ENCODE measurements around the gene ZNF532. TPM values are rescaled to one million over a fixed set of nuclear protein-coding genes. Genes with fewer than 3 reads are reported as not detected.

Gene ZNF532
- polyA plus RNA-seq, 3 donors: 0.76 to 18.5 (median 1.7) TPM

- H3K36me3 Mint-ChIP-seq: peaks cover 0 to 14% of the 10 kb centered on the region in 2 donors
- Histone ChIP-seq H2AFZ (ENCODE audit: insufficient read depth, low read depth, low read length, poor library complexity, severe bottlenecking) (no peak overlapping the region), H3K36me3 (replicated peaks in 1 of 2; ENCODE audit: control insufficient read depth in 1 of 2, insufficient read depth in 2 of 2, low read length in 2 of 2) (no peaks in the 10 kb centered on the region), H3K27ac (ENCODE audit: low read depth in 1 of 2, low read length in 2 of 2) (no peak overlapping the region), H3K4me3 (replicated peaks in 1 of 3; ENCODE audit: low read depth in 2 of 3, low read length in 3 of 3) (no peak overlapping the region), H3K9ac (ENCODE audit: insufficient read depth, low read length, poor library complexity, severe bottlenecking) (no peak overlapping the region), H3K9me3 (replicated peaks in 1 of 2; ENCODE audit: control insufficient read depth in 1 of 2, insufficient read depth in 1 of 2, low read length in 2 of 2) (no peaks in the 10 kb centered on the region), H3K79me2 (ENCODE audit: insufficient read depth, low read length) (no peaks in the 10 kb centered on the region), H3K4me1 (ENCODE audit: control insufficient read depth in 1 of 2, insufficient read depth in 2 of 2, low read length in 2 of 2) (peaks cover 8% of the 10 kb centered on the region in 2 donors), H4K20me1 (ENCODE audit: insufficient read depth, low read length) (no peaks in the 10 kb centered on the region), H3K4me2 (replicated peaks; ENCODE audit: extremely low read depth, low read length, poor library complexity, severe bottlenecking) (no peak overlapping the region), H3K27me3 (ENCODE audit: control insufficient read depth in 2 of 2, insufficient read depth in 2 of 2, low read length in 2 of 2) (peaks cover 24 to 26% of the 10 kb centered on the region in 2 donors)
- H3K4me1 Mint-ChIP-seq: peaks cover 21% of the 10 kb centered on the region
- intact Hi-C loops (cut with micrococcal nuclease): no loop called here
- H3K9me3 Mint-ChIP-seq: peaks cover 0 to 9% (median 2%) of the 10 kb centered on the region in 7 donors
- H3K27ac Mint-ChIP-seq: no peak overlapping the region
- 100% methylated on average over 2 of the region's 3 CpGs for WGBS (ENCODE audit: insufficient coverage)
- peaks cover 36 to 49% (median 40%) of the 10 kb centered on the region in 3 donors for H3K27me3 Mint-ChIP-seq (ENCODE audit: low read depth in 3 of 3)
- DNase-seq: no peak
- peak overlapping the region in 1 of 2 donors; percentile 46 for H3K4me3 Mint-ChIP-seq
- no peak for TF ChIP-seq CTCF (IDR thresholded peaks at IDR 0.05)
Observed at GRCh38 chr18:58861353-58861752, 3.3 kb upstream of the ZNF532 start.

GRCh38 chr18:58861861-58862301, 2.8 kb upstream of the ZNF532 start:
- Mint-ChIP-seq H3K27me3 (ENCODE audit: low read depth in 3 of 3) (peaks cover 36 to 49% (median 40%) of the 10 kb centered on the region in 3 donors), H3K4me3 (peak overlapping the region in 1 of 2 donors; percentile 83), H3K36me3 (peaks cover 0 to 17% of the 10 kb centered on the region in 2 donors), H3K27ac (no peak overlapping the region), H3K4me1 (peaks cover 21% of the 10 kb centered on the region), H3K9me3 (peaks cover 0 to 9% (median 2%) of the 10 kb centered on the region in 7 donors)
- Histone ChIP-seq H3K36me3 (replicated peaks in 1 of 2; ENCODE audit: control insufficient read depth in 1 of 2, insufficient read depth in 2 of 2, low read length in 2 of 2) (no peaks in the 10 kb centered on the region), H3K27ac (ENCODE audit: low read depth in 1 of 2, low read length in 2 of 2) (no peak overlapping the region), H3K4me1 (ENCODE audit: control insufficient read depth in 1 of 2, insufficient read depth in 2 of 2, low read length in 2 of 2) (peaks cover 8% of the 10 kb centered on the region in 2 donors), H3K27me3 (ENCODE audit: control insufficient read depth in 2 of 2, insufficient read depth in 2 of 2, low read length in 2 of 2) (peaks cover 26% of the 10 kb centered on the region in 2 donors), H3K9ac (ENCODE audit: insufficient read depth, low read length, poor library complexity, severe bottlenecking) (no peak overlapping the region), H4K20me1 (ENCODE audit: insufficient read depth, low read length) (no peaks in the 10 kb centered on the region), H3K4me3 (replicated peaks in 1 of 3; ENCODE audit: low read depth in 2 of 3, low read length in 3 of 3) (no peak overlapping the region), H3K4me2 (replicated peaks; ENCODE audit: extremely low read depth, low read length, poor library complexity, severe bottlenecking) (no peak overlapping the region), H3K9me3 (replicated peaks in 1 of 2; ENCODE audit: control insufficient read depth in 1 of 2, insufficient read depth in 1 of 2, low read length in 2 of 2) (no peaks in the 10 kb centered on the region), H3K79me2 (ENCODE audit: insufficient read depth, low read length) (no peaks in the 10 kb centered on the region), H2AFZ (ENCODE audit: insufficient read depth, low read depth, low read length, poor library complexity, severe bottlenecking) (no peak overlapping the region)
- WGBS (ENCODE audit: insufficient coverage): 100% methylated on average over 1 of the region's 5 CpGs
- TF ChIP-seq CTCF (IDR thresholded peaks at IDR 0.05): no peak
- intact Hi-C loops (cut with micrococcal nuclease): no loop called here
- no peak for DNase-seq

All from CD14-positive monocyte (primary cell).